Endothelial cell of umbilical vein (primary cell): ENCODE results near the gene RPGRIP1L. TPM values are rescaled to one million over a fixed set of nuclear protein-coding genes. Genes with fewer than 3 reads are reported as not detected.

ENCODE experiments used
- BruUV-seq: library from RNA; stranded (reverse); fragments of 400-500 nt; replicated peaks from 2 replicates; lab custom pipeline; 2021; lab: Mats Ljungman, UMichigan
- CTCF ChIA-PET: fragments of 300-600, 350-600 bp; sonication (Branson Sonifier 250); formaldehyde crosslinking; loops from one replicate; lab custom pipeline; 2021; ENCODE audit warnings: antibody characterized with exemption, inconsistent platforms; lab: Charles Lee
- POLR2A ChIA-PET: fragments of 300-600, 350-600 bp; sonication (Branson Sonifier 250); formaldehyde crosslinking; loops from one replicate; lab custom pipeline; 2021; ENCODE audit warnings: antibody characterized with exemption, inconsistent platforms; lab: Charles Lee
- DNase-seq: peaks from one replicate; pipeline ENCODE4 v3.0.0-alpha.2; 2011; ENCODE audit warnings: low read depth, low spot score
- FAIRE-seq: peaks from 2 replicates; lab custom pipeline; 2011; peaks lifted over from hg19 to GRCh38; lab: Jason Lieb, UNC
- H2AFZ ChIP-seq: 2 replicates; pipeline ENCODE4 v1.6.0; 2012; ENCODE audit warnings: low read depth, low read length, control low read depth, inconsistent platforms
- H3K27ac ChIP-seq: 2 replicates; pipeline ENCODE4 v1.5.1; 2011; ENCODE audit warnings: low read depth, mild to moderate bottlenecking, control low read depth, low read length, moderate library complexity; ENCODE audit not compliant: insufficient read depth
- H3K27me3 ChIP-seq, 2 experiments: 2 replicates each; pipeline versions ENCODE4 v1.6.0 to v1.6.1; 2011; ENCODE audit warnings: low read length in 2 of 2, mixed read lengths in 1 of 2; ENCODE audit not compliant: control insufficient read depth in 2 of 2, insufficient read depth in 2 of 2
- H3K36me3 ChIP-seq, 2 experiments: 2 replicates in 1 of 2; 3 replicates in 1 of 2; pipeline ENCODE4 v1.5.1; 2011; ENCODE audit warnings: low read length in 2 of 2, mild to moderate bottlenecking in 1 of 2, moderate library complexity in 1 of 2; ENCODE audit not compliant: control insufficient read depth in 2 of 2, insufficient read depth in 2 of 2; ENCODE audit errors: extremely low read depth in 1 of 2
- H3K4me1 ChIP-seq: 3 replicates; pipeline ENCODE4 v1.5.1; 2011; ENCODE audit warnings: mild to moderate bottlenecking, low read length; ENCODE audit not compliant: control insufficient read depth, insufficient read depth; ENCODE audit errors: extremely low read depth
- H3K4me2 ChIP-seq: 2 replicates; pipeline ENCODE4 v1.6.1; 2011; ENCODE audit warnings: low read length, control low read depth, mixed read lengths; ENCODE audit not compliant: insufficient read depth
- H3K4me3 ChIP-seq, 3 experiments: fragments of 200-600 bp in 1 of 3; sonication (generic), shearing (Covaris generic) in 1 of 3; replicated peaks in 1 of 3; 2 replicates each; pipeline ENCODE4 v1.5.1; 2011 to 2016; ENCODE audit warnings: control low read depth in 3 of 3, low read length in 3 of 3, mild to moderate bottlenecking in 2 of 3, inconsistent platforms in 1 of 3, low read depth in 1 of 3, moderate library complexity in 1 of 3; ENCODE audit not compliant: insufficient read depth in 1 of 3
- H3K79me2 ChIP-seq: 2 replicates; pipeline ENCODE4 v1.6.0; 2012; ENCODE audit warnings: low read length, inconsistent platforms; ENCODE audit not compliant: control insufficient read depth, insufficient read depth
- H3K9ac ChIP-seq: replicated peaks from 2 replicates; pipeline ENCODE3; 2011; ENCODE audit warnings: low read length, control low read depth; ENCODE audit not compliant: insufficient read depth; ENCODE audit errors: extremely low read depth
- H3K9me1 ChIP-seq: replicated peaks from 3 replicates; pipeline ENCODE4 v1.6.0; 2011; ENCODE audit warnings: mild to moderate bottlenecking, low read length; ENCODE audit not compliant: control insufficient read depth, insufficient read depth; ENCODE audit errors: extremely low read depth
- H3K9me3 ChIP-seq: replicated peaks from 2 replicates; pipeline ENCODE4 v1.5.1; 2012; ENCODE audit warnings: low read length, inconsistent platforms; ENCODE audit not compliant: control insufficient read depth, insufficient read depth
- H4K20me1 ChIP-seq: replicated peaks from 2 replicates; pipeline ENCODE3; 2011; ENCODE audit warnings: mild to moderate bottlenecking, low read length; ENCODE audit not compliant: control insufficient read depth, insufficient read depth; ENCODE audit errors: extremely low read depth
- EZH2 ChIP-seq: IDR thresholded peaks from 2 replicates; pipeline ENCODE4 v1.6.1; 2012; ENCODE audit warnings: borderline replicate concordance, low read depth, mild to moderate bottlenecking, moderate library complexity, low read length, inconsistent platforms; ENCODE audit not compliant: severe bottlenecking
- FOS ChIP-seq: IDR thresholded peaks from 2 replicates; pipeline ENCODE4 v1.6.1; 2011; ENCODE audit warnings: mild to moderate bottlenecking, low read length, moderate library complexity, borderline replicate concordance; ENCODE audit not compliant: insufficient read depth
- GATA2 ChIP-seq: IDR thresholded peaks from 2 replicates; pipeline ENCODE4 v1.7.0; 2011; ENCODE audit warnings: low read depth, mild to moderate bottlenecking, moderate library complexity, mixed read lengths, low read length; ENCODE audit not compliant: insufficient read length, insufficient read depth
- JUN ChIP-seq: IDR thresholded peaks from 2 replicates; pipeline ENCODE4 v1.6.1; 2011; ENCODE audit warnings: borderline replicate concordance, low read depth; ENCODE audit not compliant: insufficient read length, insufficient read depth
- MYC ChIP-seq: IDR thresholded peaks from one replicate; pipeline ENCODE4 v1.6.1; 2011; ENCODE audit warnings: mild to moderate bottlenecking, low read depth, low read length
- POLR2A ChIP-seq: IDR thresholded peaks from 2 replicates; pipeline ENCODE4 v1.6.1; 2012; ENCODE audit warnings: low read depth, mild to moderate bottlenecking, control low read depth, low read length
- POLR2AphosphoS5 ChIP-seq: IDR thresholded peaks from 2 replicates; pipeline ENCODE4 v1.6.1; 2012; ENCODE audit warnings: low read depth, mild to moderate bottlenecking, control low read depth, low read length, moderate library complexity; ENCODE audit not compliant: insufficient read depth
- dilution Hi-C: fragments of 300-500 bp; cut with MboI; formaldehyde crosslinking; loops from one replicate; pipeline ENCODE4 v1.15.0; 2019; ENCODE audit warnings: low sequenced_read_pairs; ENCODE audit not compliant: extremely low pct_ligation_motif_present
- intact Hi-C: fragments of 100-400 bp; cut with micrococcal nuclease; formaldehyde crosslinking; loops from one replicate; pipeline ENCODE4 v1.10.0; 2022
- polyA plus RNA-seq, 4 experiments: library from polyadenylated mRNA; depleted of rRNA in 3 of 4; stranded (reverse) in 3 of 4; unstranded in 1 of 4; fragments of >200 nt; gene quantifications; 2 replicates each; pipeline versions ENCODE4 v1.2.1 to v1.2.3, GENCODE V29; 2011 to 2012; ENCODE audit warnings: missing spikeins in 1 of 4
- total RNA-seq: library from RNA; stranded (reverse); gene quantifications from 2 replicates; pipeline ENCODE4 v1.2.3, GENCODE V29; 2021
- TF ChIP-seq, protein P1 (sequence below): IDR thresholded peaks from 2 replicates; pipeline ENCODE4 v1.6.1; 2011; ENCODE audit not compliant: insufficient read depth, insufficient read length
- TF ChIP-seq, protein P2 (sequence below), 2 donors: IDR thresholded peaks; 1 replicate in 1 of 2; 2 replicates in 1 of 2; pipeline ENCODE4 v1.5.1; 2011; ENCODE audit warnings: low read length in 2 of 2, mild to moderate bottlenecking in 2 of 2, moderate library complexity in 2 of 2, control low read depth in 1 of 2, inconsistent platforms in 1 of 2, low read depth in 1 of 2; ENCODE audit not compliant: insufficient read depth in 1 of 2; ENCODE audit errors: extremely low read depth in 1 of 2

RPGRIP1L gene
- total and polyA plus RNA-seq, 2 donors (not counting 3 experiments of a cell fraction or from before 2014, with no cell fraction given): 3.2 to 13.2 TPM

DNA sequence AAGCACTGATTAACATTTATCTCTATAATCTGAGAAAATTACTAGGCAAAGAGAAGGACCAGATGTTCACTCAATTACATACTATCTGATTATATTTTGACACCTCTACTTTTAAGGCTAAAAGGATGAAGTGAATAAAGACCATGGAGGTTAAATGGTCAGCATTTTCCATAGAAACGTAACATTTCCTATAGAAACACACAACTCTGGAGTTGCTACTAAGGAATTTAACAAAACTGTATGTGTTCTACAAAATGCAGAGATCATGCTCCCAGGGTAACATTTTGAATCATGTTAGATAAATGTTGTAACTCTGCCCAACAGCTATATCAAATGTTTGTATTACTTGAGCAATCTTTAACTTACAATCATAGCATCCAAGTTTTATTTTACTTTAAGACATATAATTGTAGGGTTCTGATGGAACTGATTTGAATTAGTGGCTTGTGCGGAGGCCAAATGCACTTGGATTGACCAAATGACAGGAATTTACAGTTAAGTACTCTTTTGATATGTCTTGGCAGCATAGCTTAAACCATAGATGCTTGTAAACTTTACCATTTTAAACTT is 97.7 kb downstream of the RPGRIP1L start:
- dilution Hi-C loops: no loop called here

DNA sequence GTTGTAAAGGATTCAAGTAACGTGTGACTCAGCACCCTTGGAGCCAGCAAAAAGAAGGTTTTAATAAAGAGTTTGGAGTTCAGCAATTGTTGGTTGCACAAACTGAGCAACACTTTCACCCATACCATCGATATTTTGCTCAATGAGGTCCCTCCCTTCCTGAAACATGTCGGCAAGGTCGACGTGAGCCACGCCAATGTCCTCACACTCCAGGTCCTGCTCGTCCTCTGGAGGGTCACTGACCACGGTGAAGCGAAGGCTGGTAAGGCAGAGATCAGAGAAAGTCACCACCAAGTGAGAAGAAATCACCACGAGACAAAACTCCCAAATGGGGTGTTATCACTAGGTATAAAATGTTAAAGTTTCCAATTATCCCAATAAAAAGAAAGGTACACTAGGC is 98.3 kb downstream of the RPGRIP1L start:
- DNase-seq (no peak), FAIRE-seq (no peak)
- POLR2A ChIA-PET: no interaction called here
- Histone ChIP-seq H3K9me3 (no peaks in the 10 kb centered on the region), H3K4me1 (no peaks in the 10 kb centered on the region), H3K9me1 (no peaks in the 10 kb centered on the region), H3K27me3 (no peaks in the 10 kb centered on the region), H3K27ac (no peak overlapping the region), H4K20me1 (no peaks in the 10 kb centered on the region), H3K79me2 (no peaks in the 10 kb centered on the region), H3K36me3 (no peaks in the 10 kb centered on the region), H3K4me2 (no peak overlapping the region), H2AFZ (no peak overlapping the region), H3K4me3 (no peak overlapping the region), H3K9ac (no peak overlapping the region)
- CTCF ChIA-PET: no interaction called here
- dilution Hi-C loops: no loop called here
- intact Hi-C loops: no loop called here
- TF ChIP-seq POLR2AphosphoS5: no peak
- no peak for TF ChIP-seq MYC
- TF ChIP-seq POLR2A: no peak
- no peak for TF ChIP-seq GATA2
- no peak for TF ChIP-seq EZH2
- no peak for TF ChIP-seq FOS
- TF ChIP-seq, protein P1, sequence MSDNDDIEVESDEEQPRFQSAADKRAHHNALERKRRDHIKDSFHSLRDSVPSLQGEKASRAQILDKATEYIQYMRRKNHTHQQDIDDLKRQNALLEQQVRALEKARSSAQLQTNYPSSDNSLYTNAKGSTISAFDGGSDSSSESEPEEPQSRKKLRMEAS: no peak
- TF ChIP-seq, protein P2, sequence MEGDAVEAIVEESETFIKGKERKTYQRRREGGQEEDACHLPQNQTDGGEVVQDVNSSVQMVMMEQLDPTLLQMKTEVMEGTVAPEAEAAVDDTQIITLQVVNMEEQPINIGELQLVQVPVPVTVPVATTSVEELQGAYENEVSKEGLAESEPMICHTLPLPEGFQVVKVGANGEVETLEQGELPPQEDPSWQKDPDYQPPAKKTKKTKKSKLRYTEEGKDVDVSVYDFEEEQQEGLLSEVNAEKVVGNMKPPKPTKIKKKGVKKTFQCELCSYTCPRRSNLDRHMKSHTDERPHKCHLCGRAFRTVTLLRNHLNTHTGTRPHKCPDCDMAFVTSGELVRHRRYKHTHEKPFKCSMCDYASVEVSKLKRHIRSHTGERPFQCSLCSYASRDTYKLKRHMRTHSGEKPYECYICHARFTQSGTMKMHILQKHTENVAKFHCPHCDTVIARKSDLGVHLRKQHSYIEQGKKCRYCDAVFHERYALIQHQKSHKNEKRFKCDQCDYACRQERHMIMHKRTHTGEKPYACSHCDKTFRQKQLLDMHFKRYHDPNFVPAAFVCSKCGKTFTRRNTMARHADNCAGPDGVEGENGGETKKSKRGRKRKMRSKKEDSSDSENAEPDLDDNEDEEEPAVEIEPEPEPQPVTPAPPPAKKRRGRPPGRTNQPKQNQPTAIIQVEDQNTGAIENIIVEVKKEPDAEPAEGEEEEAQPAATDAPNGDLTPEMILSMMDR (IDR thresholded peaks at IDR 0.05; ENCODE audit: extremely low read depth in 1 of 2, insufficient read depth in 1 of 2, low read depth in 1 of 2, low read length in 2 of 2): no peak
- no peak for TF ChIP-seq JUN
- no TSS peak for BruUV-seq

More for the DNA sequence above, 97.7 kb downstream of the RPGRIP1L start:
- no peak for TF ChIP-seq GATA2
- TF ChIP-seq, protein P2 (IDR thresholded peaks at IDR 0.05; ENCODE audit: extremely low read depth in 1 of 2, insufficient read depth in 1 of 2, low read depth in 1 of 2, low read length in 2 of 2): no peak
- no peak for TF ChIP-seq POLR2A
- TF ChIP-seq JUN: no peak
- no peak for TF ChIP-seq POLR2AphosphoS5
- no peak for TF ChIP-seq FOS
- Histone ChIP-seq H3K4me1 (no peaks in the 10 kb centered on the region), H3K9me3 (no peaks in the 10 kb centered on the region), H3K27ac (no peak overlapping the region), H4K20me1 (no peaks in the 10 kb centered on the region), H3K4me2 (no peak overlapping the region), H2AFZ (no peak overlapping the region), H3K79me2 (no peaks in the 10 kb centered on the region), H3K27me3 (no peaks in the 10 kb centered on the region), H3K9ac (no peak overlapping the region), H3K36me3 (no peaks in the 10 kb centered on the region), H3K4me3 (no peak overlapping the region), H3K9me1 (no peaks in the 10 kb centered on the region)
- intact Hi-C loops: no loop called here
- DNase-seq (no peak), FAIRE-seq (no peak)
- BruUV-seq: no TSS peak
- CTCF ChIA-PET: no interaction called here
- POLR2A ChIA-PET: no interaction called here
